HG03571 (cell line): Measurements from ENCODE around the gene PFKFB3.
"Not testable (repeated sequence)": the region's sequence is repeated elsewhere in the genome, so short reads cannot be mapped to it uniquely, and the experiment has no call there.

Source experiments
- ATAC-seq: cut with Tn5 transposase; IDR thresholded peaks from one replicate; pipeline ENCODE4 v1.9.1; 2021; ENCODE audit not compliant: unreplicated experiment

The PFKFB3 gene

DNA sequence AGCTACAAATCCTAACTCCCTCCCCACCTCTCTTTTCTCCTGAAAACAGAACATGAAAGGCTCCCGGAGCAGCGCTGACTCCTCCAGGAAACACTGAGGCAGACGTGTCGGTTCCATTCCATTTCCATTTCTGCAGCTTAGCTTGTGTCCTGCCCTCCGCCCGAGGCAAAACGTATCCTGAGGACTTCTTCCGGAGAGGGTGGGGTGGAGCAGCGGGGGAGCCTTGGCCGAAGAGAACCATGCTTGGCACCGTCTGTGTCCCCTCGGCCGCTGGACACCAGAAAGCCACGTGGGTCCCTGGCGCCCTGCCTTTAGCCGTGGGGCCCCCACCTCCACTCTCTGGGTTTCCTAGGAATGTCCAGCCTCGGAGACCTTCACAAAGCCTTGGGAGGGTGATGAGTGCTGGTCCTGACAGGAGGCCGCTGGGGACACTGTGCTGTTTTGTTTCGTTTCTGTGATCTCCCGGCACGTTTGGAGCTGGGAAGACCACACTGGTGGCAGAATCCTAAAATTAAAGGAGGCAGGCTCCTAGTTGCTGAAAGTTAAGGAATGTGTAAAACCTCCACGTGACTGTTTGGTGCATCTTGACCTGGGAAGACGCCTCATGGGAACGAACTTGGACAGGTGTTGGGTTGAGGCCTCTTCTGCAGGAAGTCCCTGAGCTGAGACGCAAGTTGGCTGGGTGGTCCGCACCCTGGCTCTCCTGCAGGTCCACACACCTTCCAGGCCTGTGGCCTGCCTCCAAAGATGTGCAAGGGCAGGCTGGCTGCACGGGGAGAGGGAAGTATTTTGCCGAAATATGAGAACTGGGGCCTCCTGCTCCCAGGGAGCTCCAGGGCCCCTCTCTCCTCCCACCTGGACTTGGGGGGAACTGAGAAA, 30.4 kb downstream of the PFKFB3 start:
- ATAC-seq, result no peak

DNA sequence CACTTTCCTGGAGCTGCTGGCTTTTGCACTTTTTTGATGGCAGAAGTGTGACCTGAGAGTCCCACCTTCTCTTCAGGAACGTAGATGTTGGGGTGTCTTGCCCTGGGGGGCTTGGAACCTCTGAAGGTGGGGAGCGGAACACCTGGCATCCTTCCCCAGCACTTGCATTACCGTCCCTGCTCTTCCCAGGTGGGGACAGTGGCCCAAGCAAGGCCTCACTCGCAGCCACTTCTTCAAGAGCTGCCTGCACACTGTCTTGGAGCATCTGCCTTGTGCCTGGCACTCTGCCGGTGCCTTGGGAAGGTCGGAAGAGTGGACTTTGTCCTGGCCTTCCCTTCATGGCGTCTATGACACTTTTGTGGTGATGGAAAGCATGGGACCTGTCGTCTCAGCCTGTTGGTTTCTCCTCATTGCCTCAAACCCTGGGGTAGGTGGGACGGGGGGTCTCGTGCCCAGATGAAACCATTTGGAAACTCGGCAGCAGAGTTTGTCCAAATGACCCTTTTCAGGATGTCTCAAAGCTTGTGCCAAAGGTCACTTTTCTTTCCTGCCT, 31.1 kb downstream of the PFKFB3 start:
- ATAC-seq, result no peak

DNA sequence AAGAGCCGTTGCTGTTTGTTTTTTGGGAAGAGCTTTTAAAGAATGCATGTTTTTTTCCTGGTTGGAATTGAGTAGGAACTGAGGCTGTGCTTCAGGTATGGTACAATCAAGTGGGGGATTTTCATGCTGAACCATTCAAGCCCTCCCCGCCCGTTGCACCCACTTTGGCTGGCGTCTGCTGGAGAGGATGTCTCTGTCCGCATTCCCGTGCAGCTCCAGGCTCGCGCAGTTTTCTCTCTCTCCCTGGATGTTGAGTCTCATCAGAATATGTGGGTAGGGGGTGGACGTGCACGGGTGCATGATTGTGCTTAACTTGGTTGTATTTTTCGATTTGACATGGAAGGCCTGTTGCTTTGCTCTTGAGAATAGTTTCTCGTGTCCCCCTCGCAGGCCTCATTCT, 31.6 kb downstream of the PFKFB3 start:
- ATAC-seq, result no peak

GRCh38 chr10:6236349-6237198, 33.8 kb downstream of the PFKFB3 start:
- ATAC-seq, result no peak

DNA sequence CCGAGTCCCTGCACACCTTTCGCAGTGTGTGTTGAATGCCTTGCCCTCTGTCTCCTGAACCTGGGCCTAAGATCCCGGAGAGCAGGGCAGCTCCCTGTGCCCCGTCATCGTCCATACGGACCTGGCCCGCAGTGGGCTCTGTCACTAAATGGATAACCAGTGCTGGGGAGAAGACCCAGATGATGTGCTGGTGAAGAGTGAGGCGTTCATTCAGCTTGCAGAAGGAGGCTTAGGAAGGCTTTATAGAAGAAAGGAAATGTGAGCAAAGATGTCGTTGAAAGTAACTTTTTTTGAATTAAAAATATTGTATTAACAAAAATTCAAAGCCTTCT, 34.4 kb downstream of the PFKFB3 start:
- no peak for ATAC-seq

DNA sequence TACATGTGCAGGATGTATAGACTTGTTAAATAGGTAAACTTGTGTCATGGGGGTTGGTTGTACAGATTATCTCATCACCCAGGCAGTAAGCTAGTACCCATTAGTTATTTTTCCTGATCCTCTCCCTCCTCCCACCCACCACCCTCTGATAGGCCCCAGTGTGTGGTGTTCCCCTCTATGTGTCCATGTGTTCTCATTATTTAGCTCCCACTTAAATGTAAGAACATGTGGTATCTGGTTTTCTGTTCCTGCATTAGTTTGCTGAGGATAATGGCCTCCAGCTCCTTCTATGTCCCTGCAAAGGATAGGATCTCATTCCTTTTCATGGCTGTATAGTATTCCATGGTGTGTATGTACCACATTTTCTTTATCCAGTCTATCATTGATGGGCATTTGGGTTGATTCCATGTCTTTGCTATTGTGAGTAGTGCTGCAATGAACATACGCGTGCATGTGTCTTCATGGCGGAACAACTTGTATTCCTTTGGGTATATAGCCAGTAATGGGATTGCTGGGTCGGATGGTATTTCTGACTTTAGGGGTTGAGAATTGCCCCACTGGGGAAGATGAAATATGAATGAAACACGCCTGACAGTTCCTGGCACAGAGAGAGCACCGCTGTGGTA, 36.0 kb downstream of the PFKFB3 start:
- not testable (repeated sequence) for ATAC-seq

DNA sequence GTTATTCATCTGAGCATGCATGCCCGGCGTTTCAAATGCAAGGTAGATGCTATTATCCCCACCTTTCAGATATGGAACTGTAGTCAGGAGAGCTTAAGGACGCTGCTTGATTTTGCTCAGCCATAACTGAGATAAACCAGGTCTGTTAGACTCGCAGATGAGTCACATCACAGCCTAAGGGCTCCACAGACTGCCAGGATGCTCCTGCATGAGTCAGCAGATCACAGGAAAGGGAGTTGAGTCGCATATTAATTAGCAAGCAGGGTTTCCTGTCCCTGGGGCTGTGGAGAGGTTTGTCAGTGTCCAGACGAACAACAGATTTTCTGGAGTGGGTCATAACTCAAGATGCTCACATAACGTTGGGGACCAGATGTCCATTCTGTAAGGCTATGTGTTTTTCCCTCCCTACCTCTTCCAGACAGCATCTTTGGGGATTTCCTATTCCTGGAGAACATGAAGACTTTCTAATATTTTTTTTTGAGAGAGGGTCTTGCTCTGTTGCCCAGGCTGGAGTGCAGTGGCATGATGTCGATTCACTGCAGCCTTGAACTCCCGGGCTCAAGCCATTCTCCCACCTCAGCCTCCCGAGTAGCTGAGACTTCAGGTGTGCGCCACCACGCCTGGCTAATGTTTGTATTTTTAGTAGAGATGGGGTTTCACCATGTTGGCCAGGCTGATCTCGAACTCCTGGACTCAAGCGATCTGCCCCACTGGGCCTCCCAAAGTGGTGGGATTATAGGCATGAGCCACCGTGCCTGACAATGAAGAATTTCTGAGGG, 36.7 kb downstream of the PFKFB3 start:
- ATAC-seq, result no peak

- no peak for ATAC-seq
Observed at GRCh38 chr10:6240254-6240653, 37.5 kb downstream of the PFKFB3 start.

DNA sequence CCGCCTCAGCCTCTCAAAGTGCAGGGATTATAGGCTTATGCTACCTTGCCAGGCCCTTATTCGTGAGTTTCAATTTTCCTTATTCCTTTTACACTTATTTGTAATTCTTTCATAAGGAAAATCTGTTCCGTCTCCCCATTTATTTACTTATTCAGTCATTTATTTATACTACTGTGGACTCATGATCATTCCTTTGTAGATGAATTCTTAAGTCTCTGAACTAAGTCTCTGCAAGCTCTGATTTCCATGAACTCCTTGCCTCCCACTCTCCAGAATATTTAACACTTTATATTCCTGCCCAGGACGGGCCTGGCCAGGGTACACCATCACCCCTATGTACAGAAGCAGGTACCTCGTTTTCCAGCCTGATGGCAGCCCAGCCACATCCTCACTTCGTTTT, 39.4 kb downstream of the PFKFB3 start:
- ATAC-seq, result no peak

- no peak for ATAC-seq
Observed at GRCh38 chr10:6244510-6244909, 41.8 kb downstream of the PFKFB3 start.

GRCh38 chr10:6247041-6247712, 44.4 kb downstream of the PFKFB3 start:
- no peak for ATAC-seq

- ATAC-seq, result not testable (repeated sequence)
Observed at GRCh38 chr10:6248908-6249307, 46.2 kb downstream of the PFKFB3 start.

DNA sequence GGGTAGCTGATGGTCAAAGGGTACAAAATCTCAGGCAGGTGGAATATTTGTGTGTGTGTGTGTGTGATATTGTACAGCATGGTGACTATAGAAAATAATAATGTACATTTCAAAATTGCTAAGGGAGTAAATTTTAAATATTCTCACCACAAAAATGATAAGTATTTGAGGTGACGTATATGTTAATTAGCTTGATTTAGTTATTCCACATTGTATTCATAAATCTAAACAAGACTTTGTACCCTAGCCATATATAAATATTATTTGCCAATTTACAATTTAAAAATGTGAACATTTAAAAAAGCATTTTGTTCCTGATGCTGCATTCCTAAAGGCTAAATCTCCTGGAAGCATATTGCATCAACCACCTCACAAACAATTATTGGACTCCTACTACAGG, 47.0 kb downstream of the PFKFB3 start:
- ATAC-seq, result no peak

- no peak for ATAC-seq
Observed at GRCh38 chr10:6250745-6251144, 48.0 kb downstream of the PFKFB3 start.

DNA sequence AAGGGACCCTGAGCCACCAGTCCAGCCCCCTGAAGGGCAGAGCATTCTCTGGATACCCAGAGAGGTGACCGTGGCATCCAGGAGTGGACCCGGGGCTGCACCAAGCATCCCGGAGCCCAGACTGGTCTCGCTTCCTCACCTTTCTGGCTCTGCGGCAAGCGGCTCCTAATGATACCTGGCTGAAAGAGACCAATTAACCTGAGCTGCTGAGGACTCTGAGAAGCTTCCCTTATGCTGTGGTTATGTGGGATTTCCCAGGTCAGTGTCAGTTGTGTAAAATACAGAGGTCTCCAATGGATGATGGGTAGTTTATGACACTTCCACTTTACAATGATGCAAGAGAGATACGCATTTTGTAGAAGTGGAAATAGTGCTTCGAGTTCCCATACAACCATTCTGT, 51.5 kb downstream of the PFKFB3 start:
- no peak for ATAC-seq

DNA sequence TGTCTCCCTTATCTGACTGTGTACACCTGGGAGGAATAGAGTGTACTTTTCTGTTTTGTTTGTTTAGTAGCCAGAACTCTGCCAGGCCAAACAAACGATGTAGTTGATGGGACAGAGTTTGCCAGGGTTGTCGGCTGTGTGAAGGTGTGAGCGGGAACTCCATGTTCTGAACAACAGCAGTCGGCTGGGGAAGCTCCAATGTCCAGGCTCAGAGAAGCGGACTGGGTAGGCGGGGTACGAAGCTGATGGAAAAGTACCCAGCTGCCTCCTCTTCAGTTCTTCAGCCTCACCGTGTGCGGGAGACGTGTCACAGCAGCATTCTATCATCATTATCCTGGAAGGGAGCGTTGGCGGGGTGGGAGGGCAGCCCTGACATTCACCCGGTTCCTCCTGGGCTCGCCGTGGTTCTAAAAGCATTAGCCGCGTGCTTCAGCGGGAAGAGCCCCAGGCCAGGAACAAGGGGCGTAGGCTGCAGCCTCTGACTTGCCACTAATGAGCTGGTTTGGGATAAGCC, 52.9 kb downstream of the PFKFB3 start:
- no peak for ATAC-seq

GRCh38 chr10:6256439-6256838, 53.7 kb downstream of the PFKFB3 start:
- no peak for ATAC-seq

- no peak for ATAC-seq
Observed at GRCh38 chr10:6259153-6259552, 56.4 kb downstream of the PFKFB3 start.

GRCh38 chr10:6260843-6261242, 58.1 kb downstream of the PFKFB3 start:
- no peak for ATAC-seq

DNA sequence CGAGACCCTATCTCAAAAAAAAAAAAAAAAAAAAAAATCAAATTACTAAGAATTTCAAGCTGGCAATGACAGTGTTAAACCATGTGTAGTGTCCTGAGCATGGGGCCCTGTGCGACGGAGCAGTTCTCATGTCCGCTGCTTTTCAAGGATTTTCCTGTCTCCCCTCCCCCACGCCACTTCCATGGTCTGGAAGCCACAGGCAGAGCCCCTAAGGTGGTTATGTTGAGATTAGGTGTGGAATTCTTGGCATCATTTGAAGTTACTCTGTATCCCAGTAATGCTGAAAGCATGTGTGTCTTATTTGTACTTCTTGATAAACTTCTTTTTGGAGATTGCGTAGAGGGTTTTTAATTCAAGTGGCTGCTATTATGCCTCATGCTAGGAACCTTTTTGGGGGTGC, 65.2 kb downstream of the PFKFB3 start:
- ATAC-seq, result no peak
